Mucosa of gallbladder (tissue), 1 donor: ENCODE results near the gene EXOSC10. TPM values are rescaled to one million over a fixed set of nuclear protein-coding genes. Genes with fewer than 3 reads are reported as not detected.
"Not testable (repeated sequence)": the region's sequence is repeated elsewhere in the genome, so short reads cannot be mapped to it uniquely, and the experiment has no call there.

ENCODE experiments used
- DNase-seq: peaks from one replicate; pipeline ENCODE4 v3.0.0-alpha.2; 2020; ENCODE audit warnings: low spot score
- total RNA-seq: library from RNA; stranded (reverse); gene quantifications from one replicate; pipeline ENCODE4 v1.2.1, GENCODE V29; 2021
- donor health status: DM: no; HTN: no; CAD: no.

The EXOSC10 gene
- total RNA-seq, 1 donor from 2014 or later = 40.1 TPM

- DNase-seq = no peak
These were observed 9.5 kb upstream of the EXOSC10 start for GRCh38 chr1:11109047-11109760.

- no peak for DNase-seq
These were observed 7.9 kb upstream of the EXOSC10 start for GRCh38 chr1:11107599-11107998.

- no peak for DNase-seq
These were observed 5.9 kb upstream of the EXOSC10 start for GRCh38 chr1:11105586-11105985.

- DNase-seq = no peak
These were observed 1.7 kb upstream of the EXOSC10 start for GRCh38 chr1:11101347-11101746.

- DNase-seq = not testable (repeated sequence)
These were observed 1.1 kb upstream of the EXOSC10 start for GRCh38 chr1:11100806-11101205.

GRCh38 chr1:11100149-11100493 is 452 bp upstream of the EXOSC10 start:
- no peak for DNase-seq

GRCh38 chr1:11098931-11099309 is 749 bp downstream of the EXOSC10 start:
- no peak for DNase-seq

- not testable (repeated sequence) for DNase-seq
These were observed 15.9 kb downstream of the EXOSC10 start for GRCh38 chr1:11083784-11084183.

GRCh38 chr1:11080931-11081330 is 18.7 kb downstream of the EXOSC10 start:
- no peak for DNase-seq

GRCh38 chr1:11078631-11079030 is 21.0 kb downstream of the EXOSC10 start:
- no peak for DNase-seq

GRCh38 chr1:11073398-11073797 is 26.3 kb downstream of the EXOSC10 start:
- DNase-seq = not testable (repeated sequence)

- no peak for DNase-seq
These were observed 27.3 kb downstream of the EXOSC10 start for GRCh38 chr1:11072216-11072917.

GRCh38 chr1:11071463-11072215 is 28.0 kb downstream of the EXOSC10 start:
- no peak for DNase-seq

- DNase-seq = no peak
These were observed 28.8 kb downstream of the EXOSC10 start for GRCh38 chr1:11070876-11071275.

- DNase-seq = no peak
These were observed 30.8 kb downstream of the EXOSC10 start for GRCh38 chr1:11068600-11069473.

- no peak for DNase-seq
These were observed 31.7 kb downstream of the EXOSC10 start for GRCh38 chr1:11067716-11068599.

GRCh38 chr1:11065796-11066195 is 33.9 kb downstream of the EXOSC10 start:
- no peak for DNase-seq

- DNase-seq = no peak
These were observed 34.7 kb downstream of the EXOSC10 start for GRCh38 chr1:11064942-11065341.

- not testable (repeated sequence) for DNase-seq
These were observed 35.6 kb downstream of the EXOSC10 start for GRCh38 chr1:11063937-11064537.

- no peak for DNase-seq
These were observed 36.7 kb downstream of the EXOSC10 start for GRCh38 chr1:11062965-11063401.
